Measurements from ENCODE around the gene CSTB.

Gene CSTB

GRCh38 chr21:43786807-43787440 is 10.8 kb upstream of the CSTB start:
- Histone ChIP-seq H3K4me1 (ENCODE audit: insufficient read depth, low read length) (peaks cover 10% of the 10 kb centered on the region; the same call in 1 of the 2 replicates), H3K27ac (ENCODE audit: low read depth, low read length) (no peak overlapping the region), H3K9ac (ENCODE audit: low read depth, low read length) (no peak overlapping the region), H3K36me3 (ENCODE audit: insufficient read depth, low read length) (peaks cover 13% of the 10 kb centered on the region), H3K9me3 (ENCODE audit: insufficient read depth, low read depth, low read length) (no peaks in the 10 kb centered on the region), H3K4me3 (ENCODE audit: low read length) (no peak overlapping the region), H3K27me3 (ENCODE audit: insufficient read depth, low read length) (no peaks in the 10 kb centered on the region)
- 96% methylated on average over 38 of the region's 38 CpGs for WGBS

- 92% methylated on average over 18 of the region's 18 CpGs for WGBS
- Histone ChIP-seq H3K27me3 (ENCODE audit: insufficient read depth, low read length) (no peaks in the 10 kb centered on the region), H3K4me3 (ENCODE audit: low read length) (no peak overlapping the region), H3K27ac (ENCODE audit: low read depth, low read length) (no peak overlapping the region), H3K36me3 (ENCODE audit: insufficient read depth, low read length) (peaks cover 7% of the 10 kb centered on the region), H3K9me3 (ENCODE audit: insufficient read depth, low read depth, low read length) (no peaks in the 10 kb centered on the region), H3K9ac (ENCODE audit: low read depth, low read length) (no peak overlapping the region), H3K4me1 (ENCODE audit: insufficient read depth, low read length) (peaks cover 10% of the 10 kb centered on the region; the same call in 1 of the 2 replicates)
These were observed 10.2 kb upstream of the CSTB start for GRCh38 chr21:43786300-43786806.

- no peak overlapping the region for H3K9ac ChIP-seq (ENCODE audit: low read depth, low read length)
- H3K27ac ChIP-seq (ENCODE audit: low read depth, low read length), result no peak overlapping the region
- WGBS, result 79% methylated on average over 2 of the region's 3 CpGs
- H3K36me3 ChIP-seq (ENCODE audit: insufficient read depth, low read length), result no peaks in the 10 kb centered on the region
- no peak overlapping the region for H3K4me3 ChIP-seq (ENCODE audit: low read length)
- H3K9me3 ChIP-seq (ENCODE audit: insufficient read depth, low read depth, low read length), result no peaks in the 10 kb centered on the region
- peaks cover 1% of the 10 kb centered on the region; the same call in 1 of the 2 replicates for H3K4me1 ChIP-seq (ENCODE audit: insufficient read depth, low read length)
- H3K27me3 ChIP-seq (ENCODE audit: insufficient read depth, low read length), result no peaks in the 10 kb centered on the region
These were observed 9.0 kb upstream of the CSTB start for GRCh38 chr21:43785134-43785533.

- Histone ChIP-seq H3K9ac (ENCODE audit: low read depth, low read length) (no peak overlapping the region), H3K36me3 (ENCODE audit: insufficient read depth, low read length) (no peaks in the 10 kb centered on the region), H3K27ac (ENCODE audit: low read depth, low read length) (no peak overlapping the region), H3K4me3 (ENCODE audit: low read length) (no peak overlapping the region), H3K4me1 (ENCODE audit: insufficient read depth, low read length) (peaks cover 6% of the 10 kb centered on the region; the same call in 1 of the 2 replicates), H3K27me3 (ENCODE audit: insufficient read depth, low read length) (no peaks in the 10 kb centered on the region), H3K9me3 (ENCODE audit: insufficient read depth, low read depth, low read length) (no peaks in the 10 kb centered on the region)
- WGBS, result 93% methylated on average over 17 of the region's 17 CpGs
These were observed 7.1 kb upstream of the CSTB start for GRCh38 chr21:43783098-43783700.

- WGBS, result 86% methylated on average over 5 of the region's 5 CpGs
- H3K9me3 ChIP-seq (ENCODE audit: insufficient read depth, low read depth, low read length), result no peaks in the 10 kb centered on the region
- no peaks in the 10 kb centered on the region for H3K36me3 ChIP-seq (ENCODE audit: insufficient read depth, low read length)
- no peak overlapping the region for H3K9ac ChIP-seq (ENCODE audit: low read depth, low read length)
- no peak overlapping the region for H3K4me3 ChIP-seq (ENCODE audit: low read length)
- H3K27me3 ChIP-seq (ENCODE audit: insufficient read depth, low read length), result no peaks in the 10 kb centered on the region
- H3K4me1 ChIP-seq (ENCODE audit: insufficient read depth, low read length), result peaks cover 6% of the 10 kb centered on the region; the same call in 1 of the 2 replicates
- H3K27ac ChIP-seq (ENCODE audit: low read depth, low read length), result no peak overlapping the region
These were observed 6.5 kb upstream of the CSTB start for GRCh38 chr21:43782431-43783097.

- Histone ChIP-seq H3K4me3 (ENCODE audit: low read length) (no peak overlapping the region), H3K27me3 (ENCODE audit: insufficient read depth, low read length) (no peaks in the 10 kb centered on the region), H3K9ac (ENCODE audit: low read depth, low read length) (no peak overlapping the region), H3K9me3 (ENCODE audit: insufficient read depth, low read depth, low read length) (no peaks in the 10 kb centered on the region), H3K27ac (ENCODE audit: low read depth, low read length) (no peak overlapping the region), H3K36me3 (ENCODE audit: insufficient read depth, low read length) (no peaks in the 10 kb centered on the region), H3K4me1 (ENCODE audit: insufficient read depth, low read length) (peaks cover 6% of the 10 kb centered on the region; the same call in 1 of the 2 replicates)
- WGBS, result 89% methylated on average over 6 of the region's 6 CpGs
These were observed 5.7 kb upstream of the CSTB start for GRCh38 chr21:43781846-43782245.

- Histone ChIP-seq H3K36me3 (ENCODE audit: insufficient read depth, low read length) (peaks cover under 1% of the 10 kb centered on the region), H3K4me3 (ENCODE audit: low read length) (no peak overlapping the region), H3K27me3 (ENCODE audit: insufficient read depth, low read length) (no peaks in the 10 kb centered on the region), H3K27ac (ENCODE audit: low read depth, low read length) (no peak overlapping the region), H3K9me3 (ENCODE audit: insufficient read depth, low read depth, low read length) (no peaks in the 10 kb centered on the region), H3K4me1 (ENCODE audit: insufficient read depth, low read length) (peaks cover 6% of the 10 kb centered on the region; the same call in 1 of the 2 replicates), H3K9ac (ENCODE audit: low read depth, low read length) (no peak overlapping the region)
- WGBS, result 87% methylated on average over 5 of the region's 5 CpGs
These were observed 3.6 kb upstream of the CSTB start for GRCh38 chr21:43779660-43780059.

- Histone ChIP-seq H3K27ac (ENCODE audit: low read depth, low read length) (peak overlapping the region; percentile 36; the same call in 1 of the 2 replicates), H3K9ac (ENCODE audit: low read depth, low read length) (0 out of 2 replicates have a peak overlapping the region, but pooled peaks have one; percentile 11), H3K9me3 (ENCODE audit: insufficient read depth, low read depth, low read length) (no peaks in the 10 kb centered on the region), H3K4me1 (ENCODE audit: insufficient read depth, low read length) (peaks cover 6% of the 10 kb centered on the region; the same call in 1 of the 2 replicates), H3K4me3 (ENCODE audit: low read length) (no peak overlapping the region), H3K36me3 (ENCODE audit: insufficient read depth, low read length) (peaks cover 10% of the 10 kb centered on the region), H3K27me3 (ENCODE audit: insufficient read depth, low read length) (no peaks in the 10 kb centered on the region)
- WGBS, result 59% methylated on average over 19 of the region's 20 CpGs
These were observed 2.6 kb upstream of the CSTB start for GRCh38 chr21:43778469-43779335.

GRCh38 chr21:43777953-43778352 is 1.8 kb upstream of the CSTB start:
- Histone ChIP-seq H3K9me3 (ENCODE audit: insufficient read depth, low read depth, low read length) (no peaks in the 10 kb centered on the region), H3K4me1 (ENCODE audit: insufficient read depth, low read length) (peaks cover 7% of the 10 kb centered on the region; the same call in 1 of the 2 replicates), H3K36me3 (ENCODE audit: insufficient read depth, low read length) (peaks cover 18% of the 10 kb centered on the region), H3K27me3 (ENCODE audit: insufficient read depth, low read length) (no peaks in the 10 kb centered on the region), H3K9ac (ENCODE audit: low read depth, low read length) (no peak overlapping the region), H3K4me3 (ENCODE audit: low read length) (no peak overlapping the region), H3K27ac (ENCODE audit: low read depth, low read length) (no peak overlapping the region)
- 88% methylated on average over 5 of the region's 5 CpGs for WGBS

GRCh38 chr21:43775190-43775589 is 918 bp downstream of the CSTB start:
- H3K27me3 ChIP-seq (ENCODE audit: insufficient read depth, low read length), result no peaks in the 10 kb centered on the region
- H3K27ac ChIP-seq (ENCODE audit: low read depth, low read length), result no peak overlapping the region
- H3K36me3 ChIP-seq (ENCODE audit: insufficient read depth, low read length), result peaks cover 18% of the 10 kb centered on the region
- peak overlapping the region; percentile 98 for H3K4me3 ChIP-seq (ENCODE audit: low read length)
- WGBS, result 85% methylated on average over 12 of the region's 12 CpGs
- H3K9me3 ChIP-seq (ENCODE audit: insufficient read depth, low read depth, low read length), result no peaks in the 10 kb centered on the region
- H3K9ac ChIP-seq (ENCODE audit: low read depth, low read length), result peak overlapping the region; percentile 88; the same call in 1 of the 2 replicates
- peaks cover 22% of the 10 kb centered on the region for H3K4me1 ChIP-seq (ENCODE audit: insufficient read depth, low read length)

Data from HUES64 (cell line).